ENCODE results near the gene HEXA. TPM values are rescaled to one million over a fixed set of nuclear protein-coding genes. Genes with fewer than 3 reads are reported as not detected.
"Not testable (repeated sequence)": the region's sequence is repeated elsewhere in the genome, so short reads cannot be mapped to it uniquely, and the experiment has no call there.

HEXA gene
- total RNA-seq (2014; rRNA removed; shearing (Covaris generic)) = 88.2 and 93.0 TPM in 2 replicates

- peak; percentile 93 for DNase-seq (ENCODE audit: low spot score)
Measured at GRCh38 chr15:72375846-72376581, at the start of gene HEXA. TSS of gene HEXA (minus strand) at chr15:72376014. CDS start at chr15:72375972, 42 bp downstream.

- no peak for DNase-seq (ENCODE audit: low spot score)
Measured at GRCh38 chr15:72423256-72423655, 47.4 kb upstream of the HEXA start.

- no peak for DNase-seq (ENCODE audit: low spot score)
Measured at GRCh38 chr15:72421484-72421883, 45.7 kb upstream of the HEXA start.

- DNase-seq (ENCODE audit: low spot score) = no peak
Measured at GRCh38 chr15:72420576-72420975, 44.8 kb upstream of the HEXA start.

- DNase-seq (ENCODE audit: low spot score) = not testable (repeated sequence)
Measured at GRCh38 chr15:72419768-72420167, 44.0 kb upstream of the HEXA start.

- DNase-seq (ENCODE audit: low spot score) = no peak
Measured at GRCh38 chr15:72415304-72415703, 39.5 kb upstream of the HEXA start.

GRCh38 chr15:72413337-72413736 is 37.5 kb upstream of the HEXA start:
- DNase-seq (ENCODE audit: low spot score) = not testable (repeated sequence)

GRCh38 chr15:72411544-72411943 is 35.7 kb upstream of the HEXA start:
- DNase-seq (ENCODE audit: low spot score) = no peak

- no peak for DNase-seq (ENCODE audit: low spot score)
Measured at GRCh38 chr15:72411111-72411510, 35.3 kb upstream of the HEXA start.

GRCh38 chr15:72406936-72407335 is 31.1 kb upstream of the HEXA start:
- no peak for DNase-seq (ENCODE audit: low spot score)

GRCh38 chr15:72404841-72405240 is 29.0 kb upstream of the HEXA start:
- no peak for DNase-seq (ENCODE audit: low spot score)

- no peak for DNase-seq (ENCODE audit: low spot score)
Measured at GRCh38 chr15:72404356-72404755, 28.5 kb upstream of the HEXA start.

GRCh38 chr15:72402726-72403125 is 26.9 kb upstream of the HEXA start:
- DNase-seq (ENCODE audit: low spot score) = no peak

- DNase-seq (ENCODE audit: low spot score) = no peak
Measured at GRCh38 chr15:72398648-72399047, 22.8 kb upstream of the HEXA start.

- no peak for DNase-seq (ENCODE audit: low spot score)
Measured at GRCh38 chr15:72397796-72398588, 22.2 kb upstream of the HEXA start, which contains the start of gene TMEM202. TSS of gene TMEM202 (plus strand) at chr15:72398305. CDS start at chr15:72398327, 22 bp downstream.

- DNase-seq (ENCODE audit: low spot score) = not testable (repeated sequence)
Measured at GRCh38 chr15:72396331-72396730, 20.5 kb upstream of the HEXA start.

- no peak for DNase-seq (ENCODE audit: low spot score)
Measured at GRCh38 chr15:72389231-72389630, 13.4 kb upstream of the HEXA start.

GRCh38 chr15:72387741-72388140 is 11.9 kb upstream of the HEXA start:
- no peak for DNase-seq (ENCODE audit: low spot score)

GRCh38 chr15:72382146-72382545 is 6.3 kb upstream of the HEXA start:
- peak; percentile 15 for DNase-seq (ENCODE audit: low spot score)

- no peak for DNase-seq (ENCODE audit: low spot score)
Measured at GRCh38 chr15:72380743-72381142, 4.9 kb upstream of the HEXA start.

- no peak for DNase-seq (ENCODE audit: low spot score)
Measured at GRCh38 chr15:72379856-72380430, 4.1 kb upstream of the HEXA start.

- DNase-seq (ENCODE audit: low spot score) = not testable (repeated sequence)
Measured at GRCh38 chr15:72379106-72379505, 3.3 kb upstream of the HEXA start.

- no peak for DNase-seq (ENCODE audit: low spot score)
Measured at GRCh38 chr15:72377331-72377730, 1.5 kb upstream of the HEXA start.

Measured in H4 (cell line).